ENCODE measurements around the gene SMS.

SMS gene

GRCh38 chrX:21958916-21959315 lies 18.4 kb downstream of the SMS start:
- Mint-ChIP-seq H3K9me3 (no peaks in the 10 kb centered on the region), H3K27ac (no peak overlapping the region), H3K27me3 (ENCODE audit: low read depth) (no peaks in the 10 kb centered on the region), H3K4me3 (no peak overlapping the region), H3K36me3 (ENCODE audit: low read depth) (peaks cover 8% of the 10 kb centered on the region), H3K4me1 (ENCODE audit: low read depth) (peaks cover 37% of the 10 kb centered on the region)
- DNase-seq (ENCODE audit: low spot score), result no peak

DNA sequence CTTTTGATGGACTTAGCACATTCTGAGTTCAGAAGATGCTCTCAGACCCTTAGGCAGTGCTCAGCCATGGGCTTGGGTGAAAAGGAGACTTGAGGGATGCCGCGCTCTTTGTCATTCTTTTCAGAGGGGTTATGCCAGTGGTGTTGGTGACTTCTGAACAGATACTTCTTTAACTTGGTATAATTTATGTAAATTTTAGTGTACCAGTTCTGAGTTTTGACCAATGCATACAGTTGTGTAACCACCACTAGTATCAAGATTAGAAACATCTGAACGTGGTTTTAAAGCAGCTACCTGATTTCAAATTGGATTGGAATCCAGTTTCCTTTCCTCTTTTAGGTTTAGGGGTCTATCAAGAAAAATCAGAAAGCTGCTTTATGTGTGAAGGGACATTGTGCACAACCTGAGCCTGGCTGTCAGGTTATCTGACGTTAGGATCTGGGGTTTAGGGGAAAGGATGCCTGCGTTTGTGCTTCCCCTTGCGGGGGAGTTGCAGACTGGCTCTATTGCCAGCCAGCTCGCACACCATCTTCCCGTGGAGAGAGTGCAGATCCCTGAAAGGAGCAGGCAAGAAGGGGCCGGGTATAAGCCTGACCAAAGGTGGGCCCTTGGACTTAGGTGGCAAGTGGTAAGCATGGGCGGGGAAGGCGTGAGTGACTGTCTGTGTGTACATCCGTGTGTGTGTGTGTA lies 19.0 kb downstream of the SMS start:
- Mint-ChIP-seq H3K4me1 (ENCODE audit: low read depth) (peaks cover 37% of the 10 kb centered on the region), H3K4me3 (no peak overlapping the region), H3K36me3 (ENCODE audit: low read depth) (peaks cover 8% of the 10 kb centered on the region), H3K9me3 (no peaks in the 10 kb centered on the region), H3K27me3 (ENCODE audit: low read depth) (no peaks in the 10 kb centered on the region), H3K27ac (no peak overlapping the region)
- DNase-seq (ENCODE audit: low spot score), result no peak

GRCh38 chrX:21960569-21961541 lies 20.3 kb downstream of the SMS start:
- no peak for DNase-seq (ENCODE audit: low spot score)
- H3K9me3 Mint-ChIP-seq, result no peaks in the 10 kb centered on the region
- peaks cover 34% of the 10 kb centered on the region for H3K4me1 Mint-ChIP-seq (ENCODE audit: low read depth)
- H3K4me3 Mint-ChIP-seq, result no peak overlapping the region
- peaks cover 6% of the 10 kb centered on the region for H3K36me3 Mint-ChIP-seq (ENCODE audit: low read depth)
- no peaks in the 10 kb centered on the region for H3K27me3 Mint-ChIP-seq (ENCODE audit: low read depth)
- H3K27ac Mint-ChIP-seq, result no peak overlapping the region

DNA sequence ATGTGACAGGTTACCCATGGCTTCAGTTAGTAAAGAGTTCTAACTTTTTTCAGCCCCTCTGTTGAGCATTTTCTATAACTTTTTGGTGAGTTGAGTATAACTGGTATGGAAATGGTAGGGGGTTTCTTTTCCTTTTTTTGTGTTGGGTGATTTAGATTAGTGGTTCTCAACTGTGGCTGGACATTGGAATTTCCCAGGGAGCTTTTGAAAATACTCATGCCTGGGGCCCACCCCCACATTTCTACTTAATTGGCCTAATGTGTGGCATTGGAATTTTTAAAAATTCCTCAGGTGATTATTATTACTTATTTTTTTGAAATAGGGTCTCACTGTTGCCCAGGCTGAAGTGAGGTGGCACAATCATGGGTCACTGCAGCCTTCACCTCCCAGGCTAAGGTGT lies 21.9 kb downstream of the SMS start:
- no peak for DNase-seq (ENCODE audit: low spot score)
- Mint-ChIP-seq H3K4me1 (ENCODE audit: low read depth) (peaks cover 34% of the 10 kb centered on the region), H3K27me3 (ENCODE audit: low read depth) (no peaks in the 10 kb centered on the region), H3K36me3 (ENCODE audit: low read depth) (peaks cover 6% of the 10 kb centered on the region), H3K9me3 (no peaks in the 10 kb centered on the region), H3K27ac (no peak overlapping the region), H3K4me3 (no peak overlapping the region)

DNA sequence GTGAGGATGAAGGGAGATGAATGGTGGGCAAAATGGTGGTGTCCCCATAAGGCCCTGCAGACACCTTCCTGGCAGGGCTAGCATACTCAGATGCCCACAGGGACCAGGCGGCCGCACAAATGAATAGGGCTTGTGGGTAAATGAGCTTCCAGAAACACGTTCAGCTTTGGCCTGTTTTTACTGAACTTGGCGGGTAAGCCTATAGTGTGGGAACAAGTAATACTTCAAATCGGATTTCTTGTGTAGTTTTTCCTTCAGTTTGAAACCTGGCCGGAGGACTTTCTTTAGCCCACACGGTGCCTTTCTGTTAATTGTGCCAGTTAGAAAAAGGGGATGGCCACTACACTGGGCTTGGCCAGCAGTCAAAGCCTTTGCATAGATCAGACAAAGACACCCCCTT lies 22.8 kb downstream of the SMS start:
- H3K4me3 Mint-ChIP-seq, result no peak overlapping the region
- no peaks in the 10 kb centered on the region for H3K9me3 Mint-ChIP-seq
- peaks cover 2% of the 10 kb centered on the region for H3K36me3 Mint-ChIP-seq (ENCODE audit: low read depth)
- peaks cover 26% of the 10 kb centered on the region for H3K4me1 Mint-ChIP-seq (ENCODE audit: low read depth)
- DNase-seq (ENCODE audit: low spot score), result no peak
- H3K27me3 Mint-ChIP-seq (ENCODE audit: low read depth), result no peaks in the 10 kb centered on the region
- no peak overlapping the region for H3K27ac Mint-ChIP-seq

- Mint-ChIP-seq H3K36me3 (ENCODE audit: low read depth) (peaks cover 2% of the 10 kb centered on the region), H3K27ac (no peak overlapping the region), H3K4me1 (ENCODE audit: low read depth) (peaks cover 20% of the 10 kb centered on the region), H3K9me3 (no peaks in the 10 kb centered on the region), H3K27me3 (ENCODE audit: low read depth) (no peaks in the 10 kb centered on the region), H3K4me3 (no peak overlapping the region)
- DNase-seq (ENCODE audit: low spot score), result no peak
Observed at GRCh38 chrX:21963731-21964405, 23.4 kb downstream of the SMS start.

GRCh38 chrX:21966866-21967265 lies 26.4 kb downstream of the SMS start:
- DNase-seq (ENCODE audit: low spot score), result no peak
- H3K36me3 Mint-ChIP-seq (ENCODE audit: low read depth), result peaks cover 6% of the 10 kb centered on the region
- H3K27me3 Mint-ChIP-seq (ENCODE audit: low read depth), result no peaks in the 10 kb centered on the region

GRCh38 chrX:21968333-21968732 lies 27.8 kb downstream of the SMS start:
- no peaks in the 10 kb centered on the region for H3K9me3 Mint-ChIP-seq
- no peak overlapping the region for H3K4me3 Mint-ChIP-seq
- H3K36me3 Mint-ChIP-seq (ENCODE audit: low read depth), result peaks cover 10% of the 10 kb centered on the region
- H3K4me1 Mint-ChIP-seq (ENCODE audit: low read depth), result peaks cover 13% of the 10 kb centered on the region
- no peak for DNase-seq (ENCODE audit: low spot score)
- no peaks in the 10 kb centered on the region for H3K27me3 Mint-ChIP-seq (ENCODE audit: low read depth)
- H3K27ac Mint-ChIP-seq, result no peak overlapping the region

More at GRCh38 chrX:21966866-21967265, 26.4 kb downstream of the SMS start:
- H3K9me3 Mint-ChIP-seq, result no peaks in the 10 kb centered on the region
- peaks cover 2% of the 10 kb centered on the region for H3K4me1 Mint-ChIP-seq (ENCODE audit: low read depth)
- no peak overlapping the region for H3K27ac Mint-ChIP-seq
- H3K4me3 Mint-ChIP-seq, result no peak overlapping the region

GRCh38 chrX:21970326-21970725 lies 29.8 kb downstream of the SMS start:
- Mint-ChIP-seq H3K9me3 (no peaks in the 10 kb centered on the region), H3K27me3 (ENCODE audit: low read depth) (no peaks in the 10 kb centered on the region), H3K4me3 (no peak overlapping the region), H3K4me1 (ENCODE audit: low read depth) (peaks cover 26% of the 10 kb centered on the region), H3K36me3 (ENCODE audit: low read depth) (peaks cover 20% of the 10 kb centered on the region), H3K27ac (no peak overlapping the region)
- DNase-seq (ENCODE audit: low spot score), result no peak

- Mint-ChIP-seq H3K27ac (peak overlapping the region; percentile 84), H3K27me3 (ENCODE audit: low read depth) (no peaks in the 10 kb centered on the region), H3K4me1 (ENCODE audit: low read depth) (peaks cover 30% of the 10 kb centered on the region), H3K9me3 (no peaks in the 10 kb centered on the region), H3K4me3 (peak overlapping the region; percentile 12), H3K36me3 (ENCODE audit: low read depth) (peaks cover 28% of the 10 kb centered on the region)
- no peak for DNase-seq (ENCODE audit: low spot score)
Observed at GRCh38 chrX:21972046-21972445, 31.5 kb downstream of the SMS start.

DNA sequence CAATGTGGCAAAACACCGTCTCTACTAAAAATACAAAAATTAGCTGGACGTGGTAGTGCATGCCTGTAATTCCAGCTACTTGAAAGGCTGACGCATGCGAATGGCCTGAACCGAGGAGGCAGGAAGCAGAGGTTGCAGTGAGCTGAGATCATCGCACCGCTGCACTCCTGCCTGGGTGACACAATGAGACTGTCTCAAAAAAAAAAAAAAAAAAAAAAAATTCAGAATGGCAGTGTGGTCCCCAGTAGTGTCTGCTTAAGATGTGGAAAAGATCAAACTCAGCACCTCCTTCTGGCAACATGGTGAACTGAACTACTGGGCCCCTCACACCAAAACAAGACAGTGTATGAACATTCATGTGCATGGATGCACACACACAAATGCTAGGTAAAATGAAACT lies 32.2 kb downstream of the SMS start:
- H3K9me3 Mint-ChIP-seq, result no peaks in the 10 kb centered on the region
- H3K27me3 Mint-ChIP-seq (ENCODE audit: low read depth), result no peaks in the 10 kb centered on the region
- DNase-seq (ENCODE audit: low spot score), result peak; percentile 30
- H3K4me3 Mint-ChIP-seq, result peak overlapping the region; percentile 67
- peak overlapping the region; percentile 84 for H3K27ac Mint-ChIP-seq
- peaks cover 35% of the 10 kb centered on the region for H3K36me3 Mint-ChIP-seq (ENCODE audit: low read depth)
- peaks cover 30% of the 10 kb centered on the region for H3K4me1 Mint-ChIP-seq (ENCODE audit: low read depth)

DNA sequence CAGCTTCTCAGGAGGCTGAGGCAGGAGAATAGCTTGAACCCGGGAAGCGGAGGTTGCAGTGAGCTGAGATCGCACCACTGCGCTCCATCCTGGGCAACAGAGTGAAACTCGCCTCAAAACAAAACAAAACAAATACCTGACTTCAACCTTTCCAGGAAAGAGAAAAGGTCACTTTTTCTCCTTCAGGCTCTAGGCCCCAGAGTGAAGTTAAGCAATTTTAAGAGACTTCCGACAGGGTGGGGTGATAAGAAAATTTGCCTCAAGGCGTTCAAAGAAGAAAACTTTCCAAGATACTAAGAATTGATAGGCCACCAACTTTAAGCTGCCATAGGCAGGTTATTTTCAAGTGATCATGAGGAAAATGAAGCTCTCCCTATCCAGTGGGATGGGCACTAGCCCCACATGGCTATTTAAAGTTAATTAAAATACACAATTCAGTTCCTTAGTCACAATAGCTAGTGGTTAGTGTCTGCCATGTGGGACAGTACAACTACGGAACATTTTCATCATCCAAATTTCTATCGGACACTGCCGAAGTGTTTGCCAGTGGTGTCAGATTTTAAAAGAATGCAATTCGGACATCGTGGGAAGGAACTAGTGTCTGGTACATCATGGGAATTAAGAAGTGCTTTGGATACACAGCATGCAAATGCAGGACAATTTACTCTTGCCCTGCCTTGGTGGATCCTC lies 33.0 kb downstream of the SMS start:
- Mint-ChIP-seq H3K4me3 (peak overlapping the region; percentile 80), H3K4me1 (ENCODE audit: low read depth) (peaks cover 30% of the 10 kb centered on the region), H3K36me3 (ENCODE audit: low read depth) (peaks cover 39% of the 10 kb centered on the region), H3K27me3 (ENCODE audit: low read depth) (no peaks in the 10 kb centered on the region), H3K9me3 (no peaks in the 10 kb centered on the region), H3K27ac (peak overlapping the region; percentile 97)
- DNase-seq (ENCODE audit: low spot score), result no peak

DNA sequence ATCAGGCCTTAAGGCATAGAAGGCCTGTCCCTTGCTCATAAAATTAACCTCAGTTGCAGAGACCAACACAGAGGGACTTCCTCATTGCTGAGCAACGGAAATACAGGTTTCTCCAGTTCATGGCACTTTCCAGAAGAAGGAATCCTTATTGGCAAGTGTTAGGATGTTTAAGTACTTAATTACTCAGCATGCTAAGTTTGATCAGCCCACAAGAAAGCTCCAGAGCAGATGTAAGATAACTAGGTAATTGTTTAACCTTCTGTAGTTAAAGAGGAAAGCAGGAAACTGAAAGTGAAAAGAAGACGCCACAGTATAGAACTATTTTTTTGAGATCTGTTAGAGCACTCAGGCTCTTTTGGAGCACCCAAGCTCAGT lies 33.5 kb downstream of the SMS start:
- H3K27me3 Mint-ChIP-seq (ENCODE audit: low read depth), result no peaks in the 10 kb centered on the region
- H3K36me3 Mint-ChIP-seq (ENCODE audit: low read depth), result peaks cover 39% of the 10 kb centered on the region
- H3K27ac Mint-ChIP-seq, result peak overlapping the region; percentile 97
- peak overlapping the region; percentile 80 for H3K4me3 Mint-ChIP-seq
- peaks cover 30% of the 10 kb centered on the region for H3K4me1 Mint-ChIP-seq (ENCODE audit: low read depth)
- no peaks in the 10 kb centered on the region for H3K9me3 Mint-ChIP-seq
- DNase-seq (ENCODE audit: low spot score), result no peak

All from T-helper 2 cell treated with Interferon-gamma antibody and Interleukin-4, amounts not matched to agents 5 μg/mL and 100 μg/mL, for 36 hours (primary cell).